B cell (primary cell): ENCODE data around the gene NCSTN. TPM values are rescaled to one million over a fixed set of nuclear protein-coding genes. Genes with fewer than 3 reads are reported as not detected.

Experiments used
- ATAC-seq: fragments of 200-7000 bp; cut with Tn5 transposase; one replicate; pipeline ENCODE4 v1.10.0; 2021; ENCODE audit warnings: low read depth, mild to moderate bottlenecking, moderate number of reproducible peaks, moderate library complexity
- CTCF ChIA-PET: fragments of 350-600 bp; sonication (Branson Sonifier 250); formaldehyde crosslinking; loops from one replicate; lab custom pipeline; 2021; ENCODE audit warnings: antibody characterized with exemption, inconsistent platforms; lab: Charles Lee
- POLR2A ChIA-PET: fragments of 350-600 bp; sonication (Branson Sonifier 250); formaldehyde crosslinking; loops from one replicate; lab custom pipeline; 2021; ENCODE audit warnings: antibody characterized with exemption; lab: Charles Lee
- DNase-seq: peaks from one replicate; pipeline ENCODE4 v3.0.0; 2013
- H2AFZ ChIP-seq: 2 replicates; pipeline ENCODE4 v1.6.1; 2012; ENCODE audit warnings: mild to moderate bottlenecking, low read depth, low read length; ENCODE audit not compliant: insufficient read depth, poor library complexity, severe bottlenecking
- H3K27ac ChIP-seq, 2 donors: 1 replicate in 1 of 2; 2 replicates in 1 of 2; pipeline ENCODE4 v1.5.1; 2012 to 2013; ENCODE audit warnings: low read length in 2 of 2, mild to moderate bottlenecking in 2 of 2, moderate library complexity in 1 of 2
- H3K27me3 ChIP-seq, 4 experiments: fragments of 200-600 bp in 1 of 4; sonication (generic) in 1 of 4; replicated peaks in 1 of 4; 1 replicate in 2 of 4; 2 replicates in 2 of 4; pipeline versions ENCODE4 v1.6.1 to v1.7.0; 2013 to 2016; ENCODE audit warnings: low read length in 3 of 4, mild to moderate bottlenecking in 2 of 4, mixed read lengths in 1 of 4, moderate library complexity in 1 of 4; ENCODE audit not compliant: insufficient read depth in 4 of 4, control insufficient read depth in 3 of 4; ENCODE audit errors: control extremely low read depth in 1 of 4
- H3K36me3 ChIP-seq, 2 experiments: replicated peaks in 1 of 2; 1 replicate in 1 of 2; 2 replicates in 1 of 2; pipeline versions ENCODE4 v1.6.1 to v1.7.1; 2013; ENCODE audit warnings: low read length in 1 of 2; ENCODE audit not compliant: insufficient read depth in 2 of 2, control insufficient read depth in 1 of 2; ENCODE audit errors: control extremely low read depth in 1 of 2, extremely low read depth in 1 of 2
- H3K4me1 ChIP-seq, 2 donors: fragments of 200-600 bp in 1 of 2; sonication (generic) in 1 of 2; 1 replicate in 1 of 2; 2 replicates in 1 of 2; pipeline versions ENCODE4 v1.5.1 to v1.6.1; 2013 to 2017; ENCODE audit warnings: low read length in 2 of 2; ENCODE audit not compliant: control insufficient read depth in 2 of 2, insufficient read depth in 2 of 2
- H3K4me2 ChIP-seq: replicated peaks from 2 replicates; pipeline ENCODE3; 2012; ENCODE audit warnings: mild to moderate bottlenecking, low read depth, low read length; ENCODE audit not compliant: poor library complexity, severe bottlenecking
- H3K4me3 ChIP-seq, 5 experiments: fragments of 200-600 bp in 1 of 5; sonication (generic) in 1 of 5; 1 replicate in 3 of 5; 2 replicates in 2 of 5; pipeline versions ENCODE4 v1.5.1 to v1.7.0; 2011 to 2016; ENCODE audit warnings: low read length in 4 of 5, mild to moderate bottlenecking in 4 of 5, low read depth in 2 of 5, control low read depth in 1 of 5, moderate library complexity in 1 of 5; ENCODE audit not compliant: insufficient read depth in 1 of 5; ENCODE audit errors: control extremely low read depth in 1 of 5, extremely low read depth in 1 of 5
- H3K79me2 ChIP-seq: fragments of 200-600 bp; sonication (generic); one replicate; pipeline ENCODE4 v1.6.0; 2016; ENCODE audit warnings: low read length; ENCODE audit not compliant: control insufficient read depth, insufficient read depth
- H3K9ac ChIP-seq: fragments of 200-600 bp; sonication (generic); 2 replicates; pipeline ENCODE4 v1.6.1; 2017; ENCODE audit warnings: mild to moderate bottlenecking, low read length, moderate library complexity
- H3K9me3 ChIP-seq, 3 donors: one replicate each; pipeline versions ENCODE4 v1.6.1 to v1.7.1; 2013; ENCODE audit warnings: low read length in 2 of 3; ENCODE audit not compliant: control insufficient read depth in 2 of 3, insufficient read depth in 1 of 3; ENCODE audit errors: control extremely low read depth in 1 of 3
- H4K20me1 ChIP-seq: 2 replicates; pipeline ENCODE4 v1.6.0; 2012; ENCODE audit warnings: mild to moderate bottlenecking, low read length; ENCODE audit not compliant: insufficient read depth, control insufficient read depth, poor library complexity, severe bottlenecking
- H3K27ac Mint-ChIP-seq: one replicate; pipeline ENCODE4 v1.8.0; 2021; ENCODE audit warnings: mixed read lengths
- H3K27me3 Mint-ChIP-seq: one replicate; pipeline ENCODE4 v1.8.0; 2021; ENCODE audit warnings: mixed read lengths
- H3K4me1 Mint-ChIP-seq: one replicate; pipeline ENCODE4 v1.8.0; 2021; ENCODE audit warnings: mixed read lengths
- H3K4me3 Mint-ChIP-seq: one replicate; pipeline ENCODE4 v1.8.0; 2021; ENCODE audit warnings: mixed read lengths
- H3K9me3 Mint-ChIP-seq: one replicate; pipeline ENCODE4 v1.8.0; 2022; ENCODE audit warnings: mixed read lengths; ENCODE audit not compliant: insufficient read depth
- CTCF ChIP-seq: fragments of 200-600 bp; IDR thresholded peaks from one replicate; pipeline ENCODE4 v1.8.0; 2022; ENCODE audit warnings: antibody characterized with exemption, mild to moderate bottlenecking
- EZH2 ChIP-seq: IDR thresholded peaks from 2 replicates; pipeline ENCODE4 v1.6.1; 2012; ENCODE audit warnings: borderline replicate concordance, low read depth, mild to moderate bottlenecking, moderate library complexity, low read length; ENCODE audit not compliant: insufficient read depth, poor library complexity, severe bottlenecking
- WGBS: methylation state at CpG from one replicate; pipeline ENCODE4 v1.1.5; 2013; ENCODE audit warnings: missing lambda C conversion rate; ENCODE audit not compliant: insufficient coverage; 5-methylcytosine and 5-hydroxymethylcytosine counted together
- intact Hi-C: fragments of 100-400 bp; cut with micrococcal nuclease; formaldehyde crosslinking; loops from one replicate; pipeline ENCODE4 v1.10.0; 2022
- polyA plus RNA-seq: library from polyadenylated mRNA; depleted of rRNA; stranded (reverse); fragments of >200 nt; gene quantifications from 2 replicates; pipeline ENCODE4 v1.2.3, GENCODE V29; 2012
- total RNA-seq, 2 donors: library from RNA; stranded (reverse); fragments of 120-200 nt in 1 of 2; gene quantifications; 1 replicate in 1 of 2; 2 replicates in 1 of 2; pipeline versions ENCODE4 v1.2.3 to v1.2.4, GENCODE V29; 2013 to 2022

The NCSTN gene
- total and polyA plus RNA-seq, 2 donors (not counting 1 experiment from before 2014, with no cell fraction given) = 95.1 to 110 TPM

DNA sequence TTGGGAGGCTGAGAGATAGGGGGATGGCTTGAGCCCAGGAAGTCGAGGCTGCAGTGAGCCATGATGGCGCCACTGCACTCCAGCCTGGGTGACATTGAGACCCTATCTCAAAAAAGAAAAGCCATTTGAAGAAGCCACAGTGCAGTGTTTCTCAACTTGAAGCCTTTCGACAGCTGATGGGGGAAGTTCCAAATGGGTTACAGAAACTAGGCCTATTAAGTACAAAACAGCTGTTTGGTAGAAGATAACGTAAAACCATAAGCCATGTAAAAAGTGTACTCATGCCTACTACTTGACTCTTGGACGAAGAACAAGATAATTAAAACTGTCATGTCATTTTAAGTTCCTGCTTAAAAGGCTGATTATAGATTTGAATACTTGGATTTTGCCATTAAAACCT lies 16.8 kb upstream of the NCSTN start:
- H4K20me1 ChIP-seq = no peaks in the 10 kb centered on the region
- no peak overlapping the region for H3K4me3 ChIP-seq
- H3K27ac ChIP-seq = no peak overlapping the region
- no peaks in the 10 kb centered on the region for H3K4me1 ChIP-seq
- Mint-ChIP-seq H3K27me3 (no peaks in the 10 kb centered on the region), H3K9me3 (no peaks in the 10 kb centered on the region), H3K27ac (no peak overlapping the region), H3K4me3 (no peak overlapping the region), H3K4me1 (peaks cover 2% of the 10 kb centered on the region)
- intact Hi-C loops = no loop called here
- H3K9me3 ChIP-seq = no peaks in the 10 kb centered on the region
- DNase-seq = no peak
- 100% methylated on average over 3 of the region's 5 CpGs for WGBS
- ChIA-PET CTCF (interaction anchor here (1.0 kb wide), 1 partner anchor 74 kb away, joined by 3 read pairs; no protein-coding TSS in a partner anchor), POLR2A (no interaction called here)
- no peak overlapping the region for H2AFZ ChIP-seq
- H3K79me2 ChIP-seq = peaks cover 3% of the 10 kb centered on the region
- no peak overlapping the region for H3K9ac ChIP-seq
- ATAC-seq = no peak
- H3K27me3 ChIP-seq = no peaks in the 10 kb centered on the region
- TF ChIP-seq CTCF = no peak
- no peak for TF ChIP-seq EZH2
- H3K36me3 ChIP-seq = peaks cover 1 to 89% of the 10 kb centered on the region in 2 experiments
- H3K4me2 ChIP-seq = no peak overlapping the region

DNA sequence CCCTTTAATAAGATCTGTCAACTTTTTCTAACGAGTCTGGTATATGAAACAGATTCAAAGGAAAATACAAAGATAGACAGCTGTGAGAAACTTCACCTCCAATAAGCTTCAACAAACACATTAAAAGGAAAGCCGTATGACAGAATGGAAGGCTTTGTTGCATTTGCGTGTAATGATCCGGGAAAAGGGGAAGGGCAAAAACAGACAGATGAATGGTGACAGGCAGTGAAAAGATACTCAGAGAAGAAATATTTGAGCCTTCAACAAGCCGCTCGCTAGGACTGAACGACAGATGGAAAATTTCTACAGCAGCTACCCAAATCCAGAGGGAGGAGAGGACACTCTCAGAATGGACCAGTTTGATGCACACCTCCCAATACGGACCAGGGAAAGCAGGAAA lies 15.0 kb upstream of the NCSTN start:
- intact Hi-C loops = no loop called here
- H2AFZ ChIP-seq = no peak overlapping the region
- no peaks in the 10 kb centered on the region for H3K4me1 ChIP-seq
- no peaks in the 10 kb centered on the region for H3K27me3 ChIP-seq
- ChIA-PET CTCF (interaction anchor here (0.5 to 3.3 kb wide), 5 partner anchors 12 to 243 kb away, joined by 3 to 15 read pairs (median 5); no protein-coding TSS in a partner anchor), POLR2A (no interaction called here)
- no peaks in the 10 kb centered on the region for H3K4me1 Mint-ChIP-seq
- no peak for TF ChIP-seq EZH2
- TF ChIP-seq CTCF = no peak
- no peak overlapping the region for H3K9ac ChIP-seq
- H3K27ac ChIP-seq = no peak overlapping the region
- no peak overlapping the region for H3K27ac Mint-ChIP-seq
- no CpG with 5 or more reads among the region's 8 CpGs for WGBS
- no peaks in the 10 kb centered on the region for H3K79me2 ChIP-seq
- H3K9me3 Mint-ChIP-seq = no peaks in the 10 kb centered on the region
- no peaks in the 10 kb centered on the region for H3K27me3 Mint-ChIP-seq
- no peak for DNase-seq
- no peak overlapping the region for H3K4me2 ChIP-seq
- H4K20me1 ChIP-seq = no peaks in the 10 kb centered on the region
- peaks cover 1 to 89% of the 10 kb centered on the region in 2 experiments for H3K36me3 ChIP-seq
- H3K4me3 Mint-ChIP-seq = no peak overlapping the region
- no peak for ATAC-seq
- H3K4me3 ChIP-seq = no peak overlapping the region
- no peaks in the 10 kb centered on the region for H3K9me3 ChIP-seq
